ENCODE data around the gene PAK1.

PAK1 gene

GRCh38 chr11:77403211-77403610 is 70.7 kb downstream of the PAK1 start:
- TF ChIP-seq, protein P1, sequence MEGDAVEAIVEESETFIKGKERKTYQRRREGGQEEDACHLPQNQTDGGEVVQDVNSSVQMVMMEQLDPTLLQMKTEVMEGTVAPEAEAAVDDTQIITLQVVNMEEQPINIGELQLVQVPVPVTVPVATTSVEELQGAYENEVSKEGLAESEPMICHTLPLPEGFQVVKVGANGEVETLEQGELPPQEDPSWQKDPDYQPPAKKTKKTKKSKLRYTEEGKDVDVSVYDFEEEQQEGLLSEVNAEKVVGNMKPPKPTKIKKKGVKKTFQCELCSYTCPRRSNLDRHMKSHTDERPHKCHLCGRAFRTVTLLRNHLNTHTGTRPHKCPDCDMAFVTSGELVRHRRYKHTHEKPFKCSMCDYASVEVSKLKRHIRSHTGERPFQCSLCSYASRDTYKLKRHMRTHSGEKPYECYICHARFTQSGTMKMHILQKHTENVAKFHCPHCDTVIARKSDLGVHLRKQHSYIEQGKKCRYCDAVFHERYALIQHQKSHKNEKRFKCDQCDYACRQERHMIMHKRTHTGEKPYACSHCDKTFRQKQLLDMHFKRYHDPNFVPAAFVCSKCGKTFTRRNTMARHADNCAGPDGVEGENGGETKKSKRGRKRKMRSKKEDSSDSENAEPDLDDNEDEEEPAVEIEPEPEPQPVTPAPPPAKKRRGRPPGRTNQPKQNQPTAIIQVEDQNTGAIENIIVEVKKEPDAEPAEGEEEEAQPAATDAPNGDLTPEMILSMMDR (IDR thresholded peaks at IDR 0.05; ENCODE audit: low read depth, low read length) = no peak
- no peak overlapping the region for H3K4me3 ChIP-seq (ENCODE audit: low read depth, low read length)

GRCh38 chr11:77402218-77402556 is 71.7 kb downstream of the PAK1 start:
- H3K27me3 ChIP-seq = no peaks in the 10 kb centered on the region
- no peaks in the 10 kb centered on the region for H3K36me3 ChIP-seq
- no peak overlapping the region for H3K4me3 ChIP-seq (ENCODE audit: low read depth, low read length)
- TF ChIP-seq, protein P1 (IDR thresholded peaks at IDR 0.05; ENCODE audit: low read depth, low read length) = no peak
- H3K4me1 ChIP-seq = peaks cover 12% of the 10 kb centered on the region
- no peaks in the 10 kb centered on the region for H3K9me3 ChIP-seq
- no peak for DNase-seq

More at GRCh38 chr11:77403211-77403610, 70.7 kb downstream of the PAK1 start:
- Histone ChIP-seq H3K36me3 (no peaks in the 10 kb centered on the region), H3K27me3 (no peaks in the 10 kb centered on the region), H3K9me3 (no peaks in the 10 kb centered on the region), H3K4me1 (peaks cover 19% of the 10 kb centered on the region)
- DNase-seq = no peak

DNA sequence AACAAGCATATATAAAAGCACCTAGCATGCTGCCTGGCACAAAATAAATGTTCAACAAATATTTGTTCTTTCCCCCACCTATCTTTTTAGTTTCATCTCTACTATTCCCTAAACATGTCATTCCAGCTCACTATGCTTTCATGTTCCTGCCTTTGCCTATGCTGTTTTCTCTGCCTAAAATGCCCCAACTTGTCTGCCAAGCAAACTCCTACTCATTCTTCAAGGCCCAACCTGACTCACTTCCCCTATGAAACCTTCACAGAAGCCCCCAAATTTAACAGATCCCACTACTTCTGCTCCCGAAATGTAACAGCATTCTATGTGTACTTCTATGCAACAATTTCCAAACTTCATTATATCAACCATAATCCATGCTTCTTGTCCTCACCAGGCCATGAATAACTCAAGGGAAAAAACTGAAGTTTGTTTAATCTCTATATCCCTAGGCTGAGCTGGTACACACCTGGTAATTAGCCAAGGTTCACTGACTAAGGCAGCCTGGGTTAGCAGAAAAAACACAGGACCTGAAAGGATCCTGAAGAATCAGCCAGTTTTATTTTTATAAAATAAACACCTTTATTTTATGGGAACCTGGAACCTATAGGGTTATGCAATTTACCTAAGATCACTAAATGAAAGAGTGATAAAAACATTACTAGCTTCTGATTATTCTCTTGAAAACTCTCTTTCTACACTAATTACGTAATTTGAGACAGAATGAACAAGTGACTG is 72.2 kb downstream of the PAK1 start:
- DNase-seq = no peak
- Histone ChIP-seq H3K36me3 (no peaks in the 10 kb centered on the region), H3K9me3 (no peaks in the 10 kb centered on the region), H3K4me3 (ENCODE audit: low read depth, low read length) (no peak overlapping the region), H3K27me3 (no peaks in the 10 kb centered on the region), H3K4me1 (peaks cover 11% of the 10 kb centered on the region)
- TF ChIP-seq, protein P1 (IDR thresholded peaks at IDR 0.05; ENCODE audit: low read depth, low read length) = no peak

GRCh38 chr11:77400775-77401449 is 73.0 kb downstream of the PAK1 start:
- H3K4me1 ChIP-seq = peaks cover 11% of the 10 kb centered on the region
- H3K4me3 ChIP-seq (ENCODE audit: low read depth, low read length) = no peak overlapping the region
- no peaks in the 10 kb centered on the region for H3K36me3 ChIP-seq
- TF ChIP-seq, protein P1 (IDR thresholded peaks at IDR 0.05; ENCODE audit: low read depth, low read length) = 0 out of 2 replicates have a peak, but pooled peaks have one; percentile 5
- no peak for DNase-seq
- no peaks in the 10 kb centered on the region for H3K9me3 ChIP-seq
- H3K27me3 ChIP-seq = no peaks in the 10 kb centered on the region

DNA sequence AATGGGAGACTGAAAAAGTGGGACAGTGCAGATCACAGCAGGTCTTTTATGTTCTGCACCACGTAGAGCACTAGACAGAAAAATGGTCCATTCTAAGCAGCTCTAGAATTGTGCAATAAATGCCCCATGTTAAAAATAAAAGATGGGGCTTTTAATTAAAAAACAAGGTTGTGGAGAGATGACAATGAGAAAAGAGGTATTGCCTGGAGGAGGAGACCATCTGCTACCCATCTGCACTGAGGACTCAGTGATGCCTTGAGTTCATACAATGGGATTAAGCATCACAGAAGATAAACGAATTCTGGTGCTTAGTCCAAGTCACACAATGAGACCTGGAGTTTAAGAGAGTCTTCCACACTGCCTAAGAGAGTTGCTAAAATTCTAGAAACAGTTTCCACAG is 73.6 kb downstream of the PAK1 start:
- Histone ChIP-seq H3K36me3 (no peaks in the 10 kb centered on the region), H3K4me1 (peaks cover 7% of the 10 kb centered on the region), H3K27me3 (no peaks in the 10 kb centered on the region), H3K4me3 (ENCODE audit: low read depth, low read length) (no peak overlapping the region), H3K9me3 (no peaks in the 10 kb centered on the region)
- no peak for DNase-seq
- TF ChIP-seq, protein P1 (IDR thresholded peaks at IDR 0.05; ENCODE audit: low read depth, low read length) = no peak

DNA sequence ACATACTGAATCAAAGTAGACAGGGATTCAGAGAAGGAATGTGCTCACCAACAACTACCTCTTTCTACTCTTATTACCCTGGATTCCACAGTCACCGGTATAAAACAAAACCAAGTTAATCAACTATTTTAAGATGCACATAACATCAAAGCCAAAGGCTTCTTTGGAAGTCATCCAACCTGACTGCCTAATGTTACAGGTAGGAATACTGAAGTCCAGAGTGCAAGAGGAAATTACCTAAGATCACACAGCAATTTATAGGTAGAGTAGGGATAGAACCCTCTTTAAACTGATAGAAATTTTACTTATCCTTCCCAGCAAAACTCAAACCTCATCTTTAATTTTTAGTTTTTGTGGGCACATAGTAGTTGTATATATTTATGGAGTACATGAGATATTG is 76.3 kb downstream of the PAK1 start:
- H3K27me3 ChIP-seq = no peaks in the 10 kb centered on the region
- no peaks in the 10 kb centered on the region for H3K36me3 ChIP-seq
- no peaks in the 10 kb centered on the region for H3K9me3 ChIP-seq
- DNase-seq = no peak
- peaks cover 7% of the 10 kb centered on the region for H3K4me1 ChIP-seq
- TF ChIP-seq, protein P1 (IDR thresholded peaks at IDR 0.05; ENCODE audit: low read depth, low read length) = no peak
- no peak overlapping the region for H3K4me3 ChIP-seq (ENCODE audit: low read depth, low read length)

Data from BE2C (cell line).